Measurements from ENCODE around the gene BASP1. TPM values are rescaled to one million over a fixed set of nuclear protein-coding genes. Genes with fewer than 3 reads are reported as not detected.
"Not testable (repeated sequence)": the region's sequence is repeated elsewhere in the genome, so short reads cannot be mapped to it uniquely, and the experiment has no call there.

Gene BASP1
- polyA plus RNA-seq, 2 donors: 4.0 to 4.7 TPM

GRCh38 chr5:17241635-17242034, 24.2 kb downstream of the BASP1 start:
- Histone ChIP-seq H3K9me3 (ENCODE audit: control insufficient read depth in 2 of 2, insufficient read depth in 1 of 2, low read depth in 1 of 2, low read length in 1 of 2) (no peaks in the 10 kb centered on the region), H3K36me3 (ENCODE audit: control insufficient read depth in 2 of 2, insufficient read depth in 2 of 2, low read length in 1 of 2) (no peaks in the 10 kb centered on the region), H3K27me3 (ENCODE audit: control insufficient read depth in 1 of 2, insufficient read depth in 2 of 2, low read length in 2 of 2) (no peaks in the 10 kb centered on the region), H3K4me1 (ENCODE audit: control insufficient read depth in 2 of 2, insufficient read depth in 2 of 2, low read length in 1 of 2) (no peaks in the 10 kb centered on the region), H3K27ac (ENCODE audit: low read depth in 2 of 2, low read length in 1 of 2) (no peak overlapping the region), H3K4me3 (ENCODE audit: low read depth in 1 of 2, low read length in 2 of 2) (no peak overlapping the region)
- WGBS, 2 donors: 77 to 80% methylated on average over 7 of the region's 7 CpGs

GRCh38 chr5:17243287-17244063, 26.0 kb downstream of the BASP1 start:
- Histone ChIP-seq H3K4me3 (ENCODE audit: low read depth in 1 of 2, low read length in 2 of 2) (no peak overlapping the region), H3K4me1 (ENCODE audit: control insufficient read depth in 2 of 2, insufficient read depth in 2 of 2, low read length in 1 of 2) (no peaks in the 10 kb centered on the region), H3K9me3 (ENCODE audit: control insufficient read depth in 2 of 2, insufficient read depth in 1 of 2, low read depth in 1 of 2, low read length in 1 of 2) (no peaks in the 10 kb centered on the region), H3K36me3 (ENCODE audit: control insufficient read depth in 2 of 2, insufficient read depth in 2 of 2, low read length in 1 of 2) (no peaks in the 10 kb centered on the region), H3K27me3 (ENCODE audit: control insufficient read depth in 1 of 2, insufficient read depth in 2 of 2, low read length in 2 of 2) (no peaks in the 10 kb centered on the region), H3K27ac (ENCODE audit: low read depth in 2 of 2, low read length in 1 of 2) (no peak overlapping the region)
- 88 to 91% methylated on average over 12 of the region's 12 CpGs for WGBS, 2 donors

- no peaks in the 10 kb centered on the region for H3K36me3 ChIP-seq (ENCODE audit: control insufficient read depth in 2 of 2, insufficient read depth in 2 of 2, low read length in 1 of 2)
- 67 to 80% methylated on average over 3 of the region's 3 CpGs for WGBS, 2 donors
- H3K4me1 ChIP-seq (ENCODE audit: control insufficient read depth in 2 of 2, insufficient read depth in 2 of 2, low read length in 1 of 2): peaks cover 0 to 2% of the 10 kb centered on the region in 2 donors
- H3K4me3 ChIP-seq (ENCODE audit: low read depth in 1 of 2, low read length in 2 of 2): no peak overlapping the region
- no peaks in the 10 kb centered on the region for H3K27me3 ChIP-seq (ENCODE audit: control insufficient read depth in 1 of 2, insufficient read depth in 2 of 2, low read length in 2 of 2)
- H3K27ac ChIP-seq (ENCODE audit: low read depth in 2 of 2, low read length in 1 of 2): no peak overlapping the region
- no peaks in the 10 kb centered on the region for H3K9me3 ChIP-seq (ENCODE audit: control insufficient read depth in 2 of 2, insufficient read depth in 1 of 2, low read depth in 1 of 2, low read length in 1 of 2)
These were observed 31.7 kb downstream of the BASP1 start for GRCh38 chr5:17249029-17249634.

- H3K4me1 ChIP-seq (ENCODE audit: control insufficient read depth in 2 of 2, insufficient read depth in 2 of 2, low read length in 1 of 2); H3K36me3 ChIP-seq (ENCODE audit: control insufficient read depth in 2 of 2, insufficient read depth in 2 of 2, low read length in 1 of 2); H3K27ac ChIP-seq (ENCODE audit: low read depth in 2 of 2, low read length in 1 of 2); H3K4me3 ChIP-seq (ENCODE audit: low read depth in 1 of 2, low read length in 2 of 2); H3K27me3 ChIP-seq (ENCODE audit: control insufficient read depth in 1 of 2, insufficient read depth in 2 of 2, low read length in 2 of 2); H3K9me3 ChIP-seq (ENCODE audit: control insufficient read depth in 2 of 2, insufficient read depth in 1 of 2, low read depth in 1 of 2, low read length in 1 of 2): not testable (repeated sequence)
- WGBS, 2 donors: 95 to 96% methylated on average over 6 of the region's 6 CpGs
These were observed 32.4 kb downstream of the BASP1 start for GRCh38 chr5:17249841-17250240.

- Histone ChIP-seq H3K27me3 (ENCODE audit: control insufficient read depth in 1 of 2, insufficient read depth in 2 of 2, low read length in 2 of 2) (no peaks in the 10 kb centered on the region), H3K27ac (ENCODE audit: low read depth in 2 of 2, low read length in 1 of 2) (no peak overlapping the region), H3K4me1 (ENCODE audit: control insufficient read depth in 2 of 2, insufficient read depth in 2 of 2, low read length in 1 of 2) (peaks cover 0 to 2% of the 10 kb centered on the region in 2 donors), H3K36me3 (ENCODE audit: control insufficient read depth in 2 of 2, insufficient read depth in 2 of 2, low read length in 1 of 2) (no peaks in the 10 kb centered on the region), H3K9me3 (ENCODE audit: control insufficient read depth in 2 of 2, insufficient read depth in 1 of 2, low read depth in 1 of 2, low read length in 1 of 2) (no peaks in the 10 kb centered on the region), H3K4me3 (ENCODE audit: low read depth in 1 of 2, low read length in 2 of 2) (no peak overlapping the region)
- 67 to 69% methylated on average over 1 of the region's 1 CpG for WGBS, 2 donors
These were observed 35.1 kb downstream of the BASP1 start for GRCh38 chr5:17252543-17252942.

- Histone ChIP-seq H3K4me3 (ENCODE audit: low read depth in 1 of 2, low read length in 2 of 2) (no peak overlapping the region), H3K4me1 (ENCODE audit: control insufficient read depth in 2 of 2, insufficient read depth in 2 of 2, low read length in 1 of 2) (no peaks in the 10 kb centered on the region), H3K36me3 (ENCODE audit: control insufficient read depth in 2 of 2, insufficient read depth in 2 of 2, low read length in 1 of 2) (no peaks in the 10 kb centered on the region), H3K27me3 (ENCODE audit: control insufficient read depth in 1 of 2, insufficient read depth in 2 of 2, low read length in 2 of 2) (no peaks in the 10 kb centered on the region), H3K9me3 (ENCODE audit: control insufficient read depth in 2 of 2, insufficient read depth in 1 of 2, low read depth in 1 of 2, low read length in 1 of 2) (no peaks in the 10 kb centered on the region), H3K27ac (ENCODE audit: low read depth in 2 of 2, low read length in 1 of 2) (no peak overlapping the region)
- WGBS, 2 donors: 62 to 64% methylated on average over 6 of the region's 6 CpGs
These were observed 38.1 kb downstream of the BASP1 start for GRCh38 chr5:17255471-17256021.

GRCh38 chr5:17256171-17256570, 38.7 kb downstream of the BASP1 start:
- H3K27ac ChIP-seq (ENCODE audit: low read depth in 2 of 2, low read length in 1 of 2): no peak overlapping the region
- H3K9me3 ChIP-seq (ENCODE audit: control insufficient read depth in 2 of 2, insufficient read depth in 1 of 2, low read depth in 1 of 2, low read length in 1 of 2): no peaks in the 10 kb centered on the region
- no peaks in the 10 kb centered on the region for H3K4me1 ChIP-seq (ENCODE audit: control insufficient read depth in 2 of 2, insufficient read depth in 2 of 2, low read length in 1 of 2)
- no peaks in the 10 kb centered on the region for H3K36me3 ChIP-seq (ENCODE audit: control insufficient read depth in 2 of 2, insufficient read depth in 2 of 2, low read length in 1 of 2)
- no peak overlapping the region for H3K4me3 ChIP-seq (ENCODE audit: low read depth in 1 of 2, low read length in 2 of 2)
- H3K27me3 ChIP-seq (ENCODE audit: control insufficient read depth in 1 of 2, insufficient read depth in 2 of 2, low read length in 2 of 2): no peaks in the 10 kb centered on the region
- WGBS, 2 donors: 67 to 79% methylated on average over 3 of the region's 3 CpGs

GRCh38 chr5:17256839-17257238, 39.4 kb downstream of the BASP1 start:
- H3K27me3 ChIP-seq (ENCODE audit: control insufficient read depth in 1 of 2, insufficient read depth in 2 of 2, low read length in 2 of 2): no peaks in the 10 kb centered on the region
- H3K4me3 ChIP-seq (ENCODE audit: low read depth in 1 of 2, low read length in 2 of 2): no peak overlapping the region
- H3K4me1 ChIP-seq (ENCODE audit: control insufficient read depth in 2 of 2, insufficient read depth in 2 of 2, low read length in 1 of 2): no peaks in the 10 kb centered on the region
- H3K27ac ChIP-seq (ENCODE audit: low read depth in 2 of 2, low read length in 1 of 2): no peak overlapping the region
- no peaks in the 10 kb centered on the region for H3K36me3 ChIP-seq (ENCODE audit: control insufficient read depth in 2 of 2, insufficient read depth in 2 of 2, low read length in 1 of 2)
- H3K9me3 ChIP-seq (ENCODE audit: control insufficient read depth in 2 of 2, insufficient read depth in 1 of 2, low read depth in 1 of 2, low read length in 1 of 2): no peaks in the 10 kb centered on the region

GRCh38 chr5:17257705-17258273, 40.4 kb downstream of the BASP1 start:
- WGBS, 2 donors: 65 to 70% methylated on average over 5 of the region's 5 CpGs

More at GRCh38 chr5:17257705-17258273, 40.4 kb downstream of the BASP1 start:
- Histone ChIP-seq H3K27ac (ENCODE audit: low read depth in 2 of 2, low read length in 1 of 2) (no peak overlapping the region), H3K4me3 (ENCODE audit: low read depth in 1 of 2, low read length in 2 of 2) (no peak overlapping the region), H3K27me3 (ENCODE audit: control insufficient read depth in 1 of 2, insufficient read depth in 2 of 2, low read length in 2 of 2) (no peaks in the 10 kb centered on the region), H3K36me3 (ENCODE audit: control insufficient read depth in 2 of 2, insufficient read depth in 2 of 2, low read length in 1 of 2) (no peaks in the 10 kb centered on the region), H3K4me1 (ENCODE audit: control insufficient read depth in 2 of 2, insufficient read depth in 2 of 2, low read length in 1 of 2) (no peaks in the 10 kb centered on the region), H3K9me3 (ENCODE audit: control insufficient read depth in 2 of 2, insufficient read depth in 1 of 2, low read depth in 1 of 2, low read length in 1 of 2) (no peaks in the 10 kb centered on the region)

Data from esophagus (tissue), 2 donors.